ENCODE measurements around the gene NDUFA7.
"Not testable (repeated sequence)": the region's sequence is repeated elsewhere in the genome, so short reads cannot be mapped to it uniquely, and the experiment has no call there.

The NDUFA7 gene

DNA sequence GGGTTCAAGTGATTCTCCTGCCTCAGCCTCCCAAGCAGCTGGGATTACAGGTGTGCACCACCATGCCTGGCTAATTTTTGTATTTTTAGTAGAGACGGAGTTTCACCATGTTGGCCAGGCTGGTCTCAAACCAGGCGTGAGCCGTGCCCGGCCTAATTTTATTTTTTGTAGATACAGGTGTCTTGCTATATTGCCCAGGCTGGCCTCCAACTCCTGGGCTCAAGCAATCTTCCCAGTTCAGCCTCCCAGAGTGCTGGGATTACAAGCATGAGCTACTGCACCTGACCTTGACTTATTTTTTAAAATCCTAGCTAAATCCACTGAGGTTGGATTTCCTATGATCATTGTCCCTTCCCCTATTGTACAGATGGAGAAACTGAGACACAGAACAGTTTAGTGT, 20.3 kb upstream of the NDUFA7 start:
- not testable (repeated sequence) for DNase-seq

DNA sequence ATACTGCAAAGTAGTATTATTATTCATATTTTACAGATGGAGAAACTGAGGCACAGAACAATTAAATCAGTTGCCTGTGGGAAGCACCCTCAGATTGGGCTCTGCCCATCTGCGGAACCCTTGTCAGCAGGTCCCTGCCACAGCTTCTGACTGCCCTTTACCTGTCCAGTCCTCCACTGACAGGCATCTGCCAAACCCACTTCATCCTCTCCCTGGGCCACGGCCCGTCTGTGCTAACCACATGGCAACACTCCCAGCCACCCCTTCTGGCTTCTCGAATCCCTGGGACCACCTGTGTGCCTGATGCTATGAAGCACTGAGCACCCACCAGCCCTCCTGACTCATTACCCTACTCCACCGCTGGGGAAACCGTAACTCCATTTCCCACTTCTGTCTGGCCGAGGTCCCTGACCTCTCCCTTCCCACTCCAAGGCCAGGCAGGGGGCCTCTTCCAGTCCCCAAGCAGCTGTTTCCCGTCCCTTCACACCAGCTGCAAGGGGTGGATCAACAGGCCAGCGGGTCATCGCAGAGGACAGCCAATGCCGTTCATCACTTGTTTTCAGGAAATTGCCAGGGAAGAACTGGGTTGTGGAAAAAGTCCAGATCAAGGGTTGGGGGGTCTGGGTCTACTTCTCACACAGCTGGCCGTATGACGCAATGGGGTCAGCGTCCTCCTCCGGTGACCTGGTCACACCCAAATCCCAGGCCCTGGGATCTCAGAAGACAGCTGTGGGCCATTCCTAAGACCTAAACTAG, 19.3 kb upstream of the NDUFA7 start:
- DNase-seq, result no peak

DNA sequence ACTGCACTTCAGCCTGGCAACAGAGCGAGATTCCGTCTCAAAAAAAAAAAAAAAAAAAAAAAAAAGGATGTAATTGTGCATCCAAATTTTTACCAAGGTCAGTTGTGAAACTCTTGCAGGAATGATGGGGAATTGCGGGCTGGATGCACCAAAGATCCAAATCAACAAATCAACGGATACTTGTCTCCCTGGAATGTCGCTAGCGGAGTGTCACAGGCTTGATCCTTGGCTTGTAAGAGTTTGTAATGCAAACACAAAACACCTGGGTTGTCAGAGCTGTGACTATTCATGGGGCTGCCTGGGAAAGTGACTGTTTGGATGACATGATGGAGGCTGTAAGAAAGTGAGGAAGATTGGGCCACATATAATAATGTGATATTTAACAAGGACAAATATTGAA, 17.7 kb upstream of the NDUFA7 start:
- no peak for DNase-seq

DNA sequence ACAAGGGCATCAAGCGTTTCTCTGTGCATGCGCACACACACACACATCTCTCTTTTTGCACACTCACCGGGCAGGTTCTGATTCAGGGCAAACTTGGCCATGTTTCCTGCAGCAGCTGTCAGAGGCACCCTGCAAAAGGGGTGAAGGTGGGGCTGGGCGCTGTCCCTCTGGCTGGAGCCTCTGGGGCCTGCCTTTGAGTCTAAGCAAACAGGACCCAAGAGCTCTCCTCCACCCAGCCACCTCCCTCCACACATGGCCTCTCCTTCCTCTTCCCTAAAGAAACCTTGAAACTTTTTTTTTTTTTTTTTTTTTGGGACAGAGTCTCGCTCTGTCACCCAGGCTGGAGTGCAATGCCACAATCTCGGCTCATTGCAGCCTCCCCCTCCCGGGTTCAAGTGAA, 16.6 kb upstream of the NDUFA7 start:
- no peak for DNase-seq

DNA sequence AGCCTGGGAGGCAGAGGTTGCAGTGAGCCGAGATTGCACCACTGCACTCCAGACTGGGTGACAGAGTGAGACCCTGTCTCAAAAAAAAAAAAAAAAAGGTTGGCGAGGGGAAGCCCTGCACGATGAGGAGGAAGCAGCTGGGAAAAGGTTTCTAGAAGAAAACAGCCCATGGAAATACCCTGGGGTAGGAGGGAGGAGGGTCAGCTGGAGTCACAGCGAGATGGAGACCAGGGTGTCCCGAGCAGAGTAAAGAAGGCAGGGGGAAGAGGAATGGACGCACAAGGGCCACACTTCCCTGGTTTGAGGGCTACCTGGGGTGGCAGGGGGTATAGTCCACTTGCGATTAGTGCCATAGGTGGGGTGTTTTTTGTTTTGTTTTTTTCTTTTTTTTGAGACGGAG, 15.5 kb upstream of the NDUFA7 start:
- no peak for DNase-seq

DNA sequence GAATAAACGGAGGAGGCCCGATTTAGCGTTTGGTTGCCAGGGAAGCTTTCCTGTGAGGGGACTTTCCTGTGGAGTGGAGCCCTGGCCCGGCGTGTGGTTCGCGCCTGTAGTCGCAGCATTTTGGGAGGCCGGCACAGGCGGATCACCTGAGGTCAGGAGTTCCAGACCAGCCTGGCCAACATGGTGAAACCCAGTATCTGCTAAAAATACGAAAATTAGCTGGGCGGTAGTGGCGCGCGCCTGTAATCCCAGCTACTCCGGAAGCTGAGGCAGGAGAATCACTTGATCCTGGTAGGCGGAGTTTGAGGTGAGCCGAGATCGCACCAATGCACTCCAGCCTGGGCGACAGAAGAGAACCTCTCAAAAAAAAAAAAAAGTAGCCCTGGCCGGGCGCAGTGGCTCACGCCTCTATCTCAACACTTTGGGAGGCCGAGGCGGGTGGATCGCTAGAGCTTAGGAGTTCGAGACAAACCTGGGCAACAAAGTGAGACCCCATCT, 14.9 kb upstream of the NDUFA7 start:
- DNase-seq, result no peak

DNA sequence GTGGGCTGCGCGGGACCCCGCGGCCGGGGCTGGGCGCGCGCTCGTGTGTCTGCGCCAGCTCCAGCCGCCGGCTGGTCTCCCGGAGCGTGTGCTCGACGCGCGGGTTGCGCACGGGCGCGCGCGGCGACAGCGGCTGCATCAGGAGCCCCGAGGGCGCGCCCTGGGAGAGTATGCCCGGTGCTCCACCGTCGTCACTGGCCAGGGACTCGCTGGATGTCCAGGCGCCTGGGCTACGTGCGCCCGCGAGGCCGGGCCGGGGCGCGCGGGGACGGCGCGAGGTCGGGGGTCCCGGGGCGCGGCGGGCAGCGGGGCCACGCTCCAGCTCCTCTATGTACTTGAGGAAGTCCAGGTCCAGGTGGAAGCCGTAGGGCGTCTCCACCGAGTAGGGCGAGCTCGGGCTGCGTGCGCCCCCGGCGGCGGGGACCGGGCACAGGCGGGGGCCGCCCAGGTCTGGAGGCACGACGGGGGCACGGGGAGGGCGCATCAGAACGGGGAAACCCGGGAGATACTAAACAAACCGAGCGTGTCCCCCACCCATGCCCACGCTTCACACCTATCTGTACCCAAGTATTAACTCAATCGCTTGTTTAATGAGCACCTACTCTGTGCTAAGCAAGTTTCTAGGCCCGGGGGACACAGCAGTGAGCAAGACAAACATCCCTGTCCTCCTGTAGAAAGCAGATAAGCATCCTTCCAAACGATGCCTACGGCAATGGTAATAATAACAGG, 14.3 kb upstream of the NDUFA7 start:
- peak in 1 of 2 experiments; percentile 41 for DNase-seq

DNA sequence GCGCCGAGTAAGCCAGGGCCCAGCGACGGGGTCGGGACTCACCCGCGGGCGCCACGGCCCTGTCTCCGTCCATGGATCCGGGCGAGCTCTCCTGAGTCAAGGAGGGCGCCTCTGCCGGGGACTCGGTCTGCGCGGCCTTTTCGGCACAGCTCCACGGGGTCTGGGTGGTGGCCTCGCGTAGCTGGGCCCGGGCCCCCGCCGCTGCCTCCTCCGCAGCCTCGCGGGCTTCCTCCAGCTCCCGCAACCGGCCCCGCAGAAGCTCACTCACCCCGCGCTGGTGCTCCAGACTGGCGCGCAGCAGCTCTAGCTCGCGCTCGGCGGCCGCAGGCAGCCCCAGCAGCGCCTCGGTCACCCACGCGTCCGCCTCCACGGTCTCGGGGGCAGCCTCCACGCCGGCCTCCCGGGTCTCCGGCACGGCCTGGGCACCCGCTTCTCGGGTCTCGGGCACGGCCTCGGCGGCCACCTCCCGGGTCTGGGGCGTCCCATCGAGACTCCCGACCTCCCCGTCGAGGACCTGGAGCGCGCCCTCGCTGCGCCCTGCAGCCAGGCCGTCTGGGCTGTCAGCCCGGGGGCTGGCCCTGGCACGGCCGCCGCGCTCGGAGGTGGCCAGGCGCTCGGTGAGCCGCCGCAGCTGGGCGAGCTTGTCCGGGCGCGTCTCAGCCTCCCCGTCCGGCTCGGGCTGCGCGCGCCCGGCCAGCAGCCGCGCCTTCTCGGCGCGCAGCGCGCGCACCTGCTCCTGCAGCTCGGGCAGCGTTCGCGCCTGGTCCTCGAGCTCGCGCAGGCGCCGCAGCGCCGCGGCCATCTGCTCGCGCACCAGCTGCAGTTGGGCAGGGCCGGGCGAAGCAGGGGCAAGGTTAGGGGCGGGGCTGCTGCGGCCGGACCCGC, 13.5 kb upstream of the NDUFA7 start:
- peak; percentile 44 to 49 for DNase-seq

DNA sequence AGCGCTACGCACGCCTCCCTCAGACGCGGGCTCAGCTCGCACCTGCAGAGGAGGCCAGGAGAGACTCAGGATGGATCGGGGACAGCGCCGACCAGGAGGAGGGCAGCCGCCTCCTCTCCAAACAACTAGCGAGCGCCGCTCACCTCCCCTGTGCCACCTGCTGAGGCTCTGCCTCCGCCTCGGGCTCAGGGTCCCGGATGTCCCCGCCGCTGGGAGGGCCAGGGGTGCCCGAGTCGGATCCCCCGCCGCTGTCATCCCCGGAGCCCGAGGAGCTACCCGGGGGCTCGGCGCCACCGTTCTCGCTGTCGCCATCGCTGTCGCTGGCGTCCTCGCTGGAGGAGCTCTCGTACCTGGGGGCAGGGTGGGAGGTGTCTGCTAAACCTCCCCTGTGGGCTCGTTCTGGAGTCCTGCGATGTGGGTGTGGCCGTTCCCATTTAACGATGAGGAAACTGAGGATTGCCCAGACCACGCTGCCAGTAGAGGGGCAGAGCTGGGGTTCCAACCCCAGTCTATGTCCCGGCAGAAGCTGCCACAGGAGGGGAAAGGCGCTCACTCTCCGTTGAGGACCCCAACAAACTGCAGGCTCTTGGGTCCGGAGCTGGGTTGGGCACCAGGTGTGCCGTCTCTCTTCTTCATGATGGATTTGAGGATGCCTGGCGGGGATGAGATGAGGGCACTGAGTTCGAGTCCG, 12.7 kb upstream of the NDUFA7 start:
- DNase-seq, result no peak

DNA sequence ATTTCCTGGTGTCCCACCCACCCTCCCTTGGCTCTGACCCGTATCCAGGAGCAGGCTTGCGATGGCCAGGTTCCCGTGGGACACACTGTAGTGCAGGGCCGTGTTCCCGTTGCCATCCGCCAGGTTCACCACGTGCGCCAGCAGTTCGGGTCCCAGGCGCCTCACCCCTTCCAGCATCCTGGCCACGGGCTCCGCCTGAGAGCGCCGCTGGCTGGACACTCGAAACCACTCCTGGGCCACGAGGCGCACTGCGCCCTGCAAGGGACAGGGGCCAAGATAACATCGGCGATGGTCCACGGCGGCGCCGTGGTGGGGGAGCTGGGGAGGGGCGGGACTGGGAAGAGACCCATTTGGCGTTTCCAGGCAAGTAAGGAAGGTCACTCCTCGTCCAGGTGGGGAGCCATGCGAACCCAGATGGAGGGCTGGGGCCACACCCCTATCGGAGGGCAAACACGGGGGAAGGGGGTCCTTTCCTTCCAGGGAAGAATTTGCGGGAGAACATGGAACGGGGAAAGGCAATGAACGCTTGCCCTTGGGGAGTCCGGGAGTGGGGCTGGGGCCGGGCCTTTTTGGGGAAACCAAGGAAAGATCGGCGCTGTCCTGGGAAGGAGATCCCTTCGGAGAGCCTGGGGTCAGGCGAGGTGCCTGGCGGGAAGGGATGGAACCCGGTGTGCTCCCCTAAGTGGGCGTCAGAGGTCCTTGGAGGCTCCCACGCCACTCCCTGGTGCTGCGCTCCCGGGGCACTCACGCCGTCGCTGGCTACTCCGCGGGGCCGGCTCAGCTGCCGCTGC, 12.0 kb upstream of the NDUFA7 start:
- DNase-seq, result no peak

DNA sequence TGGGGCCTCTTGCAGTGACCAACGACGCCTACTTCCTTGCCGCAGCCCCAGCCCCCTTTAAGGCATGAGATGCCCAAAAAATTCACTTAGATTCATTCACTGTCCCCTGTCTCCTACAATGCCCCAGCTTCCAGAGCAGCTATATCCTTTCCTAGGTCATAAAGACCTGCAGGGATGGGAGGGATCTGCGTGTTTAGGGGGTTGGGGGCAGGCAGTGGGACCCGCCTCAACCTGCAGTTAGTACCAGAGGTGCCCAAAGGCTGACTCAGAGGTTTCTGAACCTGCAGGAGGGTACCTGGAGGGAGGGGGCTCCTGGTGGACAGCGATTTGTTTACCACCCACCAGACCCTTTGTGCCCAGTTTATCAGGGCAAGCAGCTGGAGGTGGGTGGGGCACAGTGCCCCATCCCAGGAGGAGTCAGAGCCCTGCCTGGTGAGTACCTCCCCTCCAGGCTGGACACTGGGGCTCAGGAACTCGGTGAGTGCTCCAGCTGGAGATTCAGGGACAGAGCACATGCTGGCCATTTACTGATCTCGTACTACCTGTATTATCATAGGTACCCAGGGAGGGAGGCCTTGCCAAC, 10.2 kb upstream of the NDUFA7 start:
- no peak for DNase-seq

DNA sequence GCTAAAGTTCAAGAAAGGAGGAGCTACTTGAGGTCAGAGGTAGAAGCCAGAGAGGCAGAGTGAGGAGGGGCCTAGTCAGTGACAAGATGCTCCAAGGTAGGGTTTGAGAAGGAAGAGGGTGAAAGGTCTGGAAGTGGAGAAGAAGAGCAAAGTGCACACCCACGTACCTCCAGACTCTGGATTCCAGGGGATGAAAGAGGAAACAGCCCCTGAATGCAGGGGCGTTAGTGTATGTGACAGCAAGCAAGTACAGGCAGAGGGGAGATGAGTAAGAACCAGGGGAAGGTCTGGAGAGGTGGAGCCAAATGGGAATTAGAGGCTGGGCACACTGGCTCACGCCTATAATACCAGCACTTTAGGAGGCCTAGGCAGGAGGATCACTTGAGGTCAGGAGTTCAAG, 8.8 kb upstream of the NDUFA7 start:
- DNase-seq, result no peak

DNA sequence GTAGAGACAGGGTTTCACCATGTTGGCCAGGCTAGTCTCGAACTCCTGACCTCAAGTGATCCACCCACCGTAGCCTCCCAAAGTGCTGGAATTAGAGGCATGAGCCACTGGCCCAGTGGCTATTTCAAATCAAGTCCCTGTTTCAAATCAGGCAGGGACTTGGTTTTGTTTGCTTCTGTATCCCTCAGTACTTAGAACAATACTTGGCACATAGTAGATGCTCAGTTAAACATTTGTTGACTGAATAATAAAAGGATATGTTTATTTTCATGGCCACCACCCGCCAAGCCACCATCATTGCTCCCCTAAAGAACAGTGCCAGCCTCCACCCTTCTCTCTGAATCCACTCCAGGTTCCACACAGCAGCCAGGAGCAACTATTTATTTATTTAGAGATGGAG, 4.3 kb upstream of the NDUFA7 start:
- no peak for DNase-seq

DNA sequence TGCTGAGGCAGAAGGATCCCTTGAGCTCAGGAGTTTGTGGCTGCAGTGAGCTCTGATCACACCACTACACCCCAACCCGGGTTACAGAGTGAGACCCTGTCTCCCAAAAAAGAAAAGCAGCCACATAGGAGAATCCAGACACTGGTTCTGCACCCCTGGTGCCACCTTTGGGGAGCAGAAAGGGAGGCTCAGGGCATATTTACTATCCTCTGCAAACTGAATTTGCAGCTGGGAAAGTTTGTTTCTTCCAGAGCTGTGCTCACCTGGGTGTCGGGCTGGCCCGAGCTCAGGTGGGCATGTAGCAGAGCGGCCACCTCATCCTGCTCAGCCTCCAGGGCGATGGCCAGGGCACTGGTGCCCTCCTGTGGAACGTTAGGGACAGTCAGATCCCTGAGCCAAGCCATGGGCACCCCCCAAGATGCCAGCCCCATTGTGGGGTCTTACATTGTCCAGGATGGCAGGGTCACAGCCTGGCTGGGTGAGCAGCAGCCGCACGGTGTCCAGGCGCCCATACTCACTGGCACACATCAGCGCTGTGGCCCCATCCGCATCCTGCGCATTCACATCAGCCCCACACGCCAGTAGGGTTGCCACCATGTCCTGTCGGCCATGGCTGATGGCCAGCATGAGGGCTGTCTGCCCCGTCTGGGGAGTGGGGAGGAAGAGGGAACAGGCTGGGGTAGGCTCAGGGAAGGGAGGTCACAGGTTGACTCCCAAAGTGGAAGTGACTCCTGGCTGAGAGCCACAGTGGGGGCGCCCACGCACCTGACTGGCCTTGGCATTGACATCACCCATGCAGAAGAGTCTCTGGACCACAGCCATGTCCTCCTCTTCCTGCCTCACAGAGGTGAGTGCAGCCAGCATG, 3.2 kb upstream of the NDUFA7 start:
- DNase-seq, result no peak

DNA sequence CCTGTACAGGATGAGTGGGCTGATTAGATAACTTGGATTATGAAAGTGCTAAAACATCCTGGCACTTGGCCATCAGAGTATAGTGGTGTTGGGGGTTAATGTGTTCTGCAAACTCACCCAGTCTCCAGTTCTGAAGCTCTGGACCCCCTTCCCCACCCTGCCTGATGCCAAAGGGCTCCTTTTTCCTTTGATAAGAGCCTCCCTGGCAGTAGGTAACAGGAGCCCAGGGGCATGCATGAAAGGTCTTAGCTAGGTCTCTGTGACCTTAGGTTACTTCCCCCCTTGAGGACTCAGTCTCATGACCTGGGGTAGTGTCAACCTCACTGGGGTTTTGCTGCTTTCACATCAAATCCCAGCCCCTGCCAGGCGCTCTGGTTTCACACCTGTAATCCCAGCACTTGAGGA, 2.6 kb upstream of the NDUFA7 start:
- DNase-seq, result peak in 1 of 2 experiments; percentile 32

DNA sequence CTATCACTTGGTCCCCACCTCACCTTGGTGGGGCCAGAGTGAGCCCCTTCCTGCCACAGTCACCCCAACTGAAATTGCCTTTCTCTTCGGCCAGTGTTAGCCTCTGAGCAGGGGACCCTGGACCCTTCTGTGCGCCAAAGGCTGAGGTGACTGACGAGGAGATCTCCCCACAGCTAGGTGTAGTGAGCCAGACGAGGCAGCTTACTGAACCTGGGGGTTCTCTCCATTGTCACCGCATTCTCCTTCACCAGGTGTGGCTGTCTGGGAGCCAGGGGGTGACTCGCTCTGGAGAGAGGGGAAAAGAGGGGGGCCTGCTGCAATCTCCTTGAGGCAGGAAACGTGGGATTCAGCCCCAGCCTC, 1.4 kb upstream of the NDUFA7 start:
- no peak for DNase-seq

DNA sequence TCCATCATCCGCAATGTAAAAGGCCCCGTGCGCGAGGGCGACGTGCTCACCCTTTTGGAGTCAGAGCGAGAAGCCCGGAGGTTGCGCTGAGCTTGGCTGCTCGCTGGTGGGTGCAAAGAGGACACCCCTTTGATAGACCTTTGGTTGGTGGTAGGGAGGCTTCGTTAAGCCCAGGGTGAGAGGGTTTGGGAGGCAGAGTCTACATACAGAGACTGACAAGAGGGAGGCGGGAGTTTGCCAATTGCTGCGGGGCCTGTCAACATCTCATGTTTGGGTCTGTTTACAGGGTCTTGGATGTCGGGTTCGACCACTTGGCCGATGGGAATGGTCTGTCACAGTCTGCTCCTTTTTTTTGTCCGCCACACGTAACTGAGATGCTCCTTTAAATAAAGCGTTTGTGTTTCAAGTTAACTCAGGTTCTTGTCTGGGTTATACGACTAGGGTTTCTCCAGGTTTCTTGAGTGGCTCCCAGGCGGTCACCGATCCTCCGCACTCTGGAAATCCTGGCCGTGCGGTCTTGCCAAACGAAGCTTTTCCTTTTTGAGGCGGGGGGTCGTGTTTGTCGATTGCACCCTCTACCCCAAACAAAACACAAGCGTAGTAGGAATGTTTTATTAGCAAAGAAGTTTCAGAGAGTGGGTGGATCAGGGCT, 937 bp upstream of the NDUFA7 start:
- no peak for DNase-seq

DNA sequence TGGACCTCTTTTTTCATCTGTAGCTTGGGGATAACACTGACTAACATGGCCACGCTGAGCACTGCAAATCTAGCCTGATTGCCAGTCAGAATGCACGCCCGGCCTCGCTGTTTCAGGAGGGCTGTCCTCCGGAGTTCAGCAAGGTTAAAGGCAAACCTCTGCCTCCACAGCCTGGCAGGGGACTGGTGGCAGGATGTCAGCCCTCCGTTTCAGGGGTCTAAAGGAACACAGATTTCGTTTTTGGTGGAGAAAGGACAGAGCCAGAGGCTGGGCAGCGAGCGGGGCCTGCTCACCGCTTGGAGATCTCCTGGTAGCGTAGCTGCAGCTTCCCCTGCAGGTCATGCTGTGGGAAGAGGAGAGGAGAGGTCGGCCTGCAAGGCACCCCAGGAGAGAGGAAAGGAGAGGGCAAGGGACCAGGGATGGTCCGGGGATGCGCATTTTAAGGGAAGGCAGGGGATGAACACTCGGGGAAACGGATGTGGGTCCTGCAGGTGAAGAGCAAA, 560 bp downstream of the NDUFA7 start:
- no peak for DNase-seq

DNA sequence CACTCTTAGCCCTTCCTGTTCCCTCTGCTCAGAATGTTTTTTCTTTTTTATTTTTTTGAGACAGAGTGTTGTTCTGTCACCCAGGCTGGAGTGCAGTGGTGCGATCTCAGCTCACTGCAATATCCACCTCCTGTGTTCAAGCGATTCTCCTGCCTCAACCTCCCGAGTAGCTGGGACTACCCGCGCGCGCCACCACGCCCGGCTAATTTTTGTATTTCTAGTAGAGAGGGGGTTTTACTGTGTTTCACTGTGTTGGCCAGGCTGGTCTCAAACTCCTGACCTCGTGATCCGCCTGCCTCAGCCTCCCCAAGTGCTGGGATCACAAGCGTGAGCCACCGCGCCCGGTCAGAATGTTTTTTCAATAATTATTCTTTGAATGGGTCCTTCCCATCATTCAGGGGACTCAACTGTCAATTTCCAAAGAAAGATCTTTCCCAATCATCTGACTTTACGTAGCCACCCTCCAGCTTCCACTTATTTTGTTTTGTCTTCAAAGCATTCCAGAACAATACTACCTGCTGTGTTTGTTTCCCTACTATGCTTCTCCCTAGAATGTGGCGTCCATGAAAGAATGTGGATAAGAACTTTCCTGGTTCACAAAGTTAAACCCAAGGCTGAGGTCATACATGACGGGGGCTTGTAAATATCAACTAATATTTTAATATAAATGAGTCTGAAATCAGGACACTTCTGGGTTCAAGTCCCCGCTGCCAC, 1.2 kb downstream of the NDUFA7 start:
- DNase-seq, result no peak
